GM19025 (cell line): ENCODE data around the gene NDFIP1.
"Not testable (repeated sequence)": the region's sequence is repeated elsewhere in the genome, so short reads cannot be mapped to it uniquely, and the experiment has no call there.

Experiments used
- ATAC-seq: cut with Tn5 transposase; IDR thresholded peaks from one replicate; pipeline ENCODE4 v1.9.1; 2021; ENCODE audit warnings: mild to moderate bottlenecking, low read depth, moderate library complexity; ENCODE audit not compliant: unreplicated experiment

The NDFIP1 gene

GRCh38 chr5:142108432-142109330, at the start of gene NDFIP1:
NDFIP1 (plus strand) TSS chr5:142108779; CDS start chr5:142108975, 196 bp downstream.
- ATAC-seq: peak; percentile 99

- no peak for ATAC-seq
Measured at GRCh38 chr5:142059304-142059940, 49.2 kb upstream of the NDFIP1 start.

- ATAC-seq: no peak
Measured at GRCh38 chr5:142063376-142063775, 45.2 kb upstream of the NDFIP1 start.

GRCh38 chr5:142063878-142064331, 44.7 kb upstream of the NDFIP1 start:
- ATAC-seq: no peak

- no peak for ATAC-seq
Measured at GRCh38 chr5:142065273-142065672, 43.3 kb upstream of the NDFIP1 start.

GRCh38 chr5:142069606-142070399, 38.8 kb upstream of the NDFIP1 start:
- no peak for ATAC-seq

- no peak for ATAC-seq
Measured at GRCh38 chr5:142070734-142071133, 37.8 kb upstream of the NDFIP1 start.

- no peak for ATAC-seq
Measured at GRCh38 chr5:142072488-142072887, 36.1 kb upstream of the NDFIP1 start.

GRCh38 chr5:142073362-142073988, 35.1 kb upstream of the NDFIP1 start:
- no peak for ATAC-seq

- ATAC-seq: no peak
Measured at GRCh38 chr5:142074006-142074405, 34.6 kb upstream of the NDFIP1 start.

- ATAC-seq: no peak
Measured at GRCh38 chr5:142078221-142078620, 30.4 kb upstream of the NDFIP1 start.

GRCh38 chr5:142078706-142079105, 29.9 kb upstream of the NDFIP1 start:
- no peak for ATAC-seq

- no peak for ATAC-seq
Measured at GRCh38 chr5:142079306-142079721, 29.3 kb upstream of the NDFIP1 start.

- no peak for ATAC-seq
Measured at GRCh38 chr5:142080248-142080647, 28.3 kb upstream of the NDFIP1 start.

GRCh38 chr5:142082182-142082781, 26.3 kb upstream of the NDFIP1 start:
- ATAC-seq: no peak

GRCh38 chr5:142086229-142086628, 22.4 kb upstream of the NDFIP1 start:
- no peak for ATAC-seq

GRCh38 chr5:142086679-142087078, 21.9 kb upstream of the NDFIP1 start:
- ATAC-seq: no peak

- no peak for ATAC-seq
Measured at GRCh38 chr5:142087920-142088679, 20.5 kb upstream of the NDFIP1 start.

- not testable (repeated sequence) for ATAC-seq
Measured at GRCh38 chr5:142088855-142089479, 19.6 kb upstream of the NDFIP1 start.
